ENCODE data around the gene TMEM248.
A peak's percentile ranks its signal among the peaks of the same experiment; 100 is the strongest.
"Not testable (repeated sequence)": the region's sequence is repeated elsewhere in the genome, so short reads cannot be mapped to it uniquely, and the experiment has no call there.

The TMEM248 gene, protein sequence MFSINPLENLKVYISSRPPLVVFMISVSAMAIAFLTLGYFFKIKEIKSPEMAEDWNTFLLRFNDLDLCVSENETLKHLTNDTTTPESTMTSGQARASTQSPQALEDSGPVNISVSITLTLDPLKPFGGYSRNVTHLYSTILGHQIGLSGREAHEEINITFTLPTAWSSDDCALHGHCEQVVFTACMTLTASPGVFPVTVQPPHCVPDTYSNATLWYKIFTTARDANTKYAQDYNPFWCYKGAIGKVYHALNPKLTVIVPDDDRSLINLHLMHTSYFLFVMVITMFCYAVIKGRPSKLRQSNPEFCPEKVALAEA

DNA sequence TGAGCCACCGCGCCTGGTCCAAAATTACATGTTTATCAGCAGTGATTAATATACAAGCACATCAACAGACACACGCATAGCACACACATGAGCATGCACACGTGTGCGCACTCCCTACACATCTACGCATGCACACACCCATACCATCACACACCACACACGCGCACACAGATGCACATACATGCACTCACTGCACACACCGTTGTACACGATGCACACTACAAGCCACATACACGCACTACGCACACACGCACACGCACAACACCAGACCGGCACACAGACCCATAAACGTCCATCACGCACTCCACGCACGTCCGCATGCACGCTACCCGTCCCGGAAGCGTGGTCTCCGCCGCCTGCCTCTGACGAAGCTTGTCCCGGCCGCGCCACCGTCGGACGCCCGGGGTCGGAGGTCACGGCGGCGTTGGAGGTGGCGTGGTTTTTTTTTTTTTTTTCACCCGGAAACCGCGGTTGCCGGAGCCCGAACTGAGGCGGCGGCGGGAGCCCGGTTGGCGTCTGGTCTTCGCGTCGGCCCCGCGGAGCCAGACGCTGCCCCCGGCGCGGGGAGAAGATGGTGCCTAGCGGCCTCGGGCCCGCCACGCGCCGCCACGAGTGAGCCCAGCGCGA lies at the start of gene TMEM248:
Gene TMEM248 (plus strand): TSS at position 457 of the 627 bp plus-strand sequence. CDS start 20,641 bp downstream, outside the sequence.
- DNase-seq = peak; percentile 93

DNA sequence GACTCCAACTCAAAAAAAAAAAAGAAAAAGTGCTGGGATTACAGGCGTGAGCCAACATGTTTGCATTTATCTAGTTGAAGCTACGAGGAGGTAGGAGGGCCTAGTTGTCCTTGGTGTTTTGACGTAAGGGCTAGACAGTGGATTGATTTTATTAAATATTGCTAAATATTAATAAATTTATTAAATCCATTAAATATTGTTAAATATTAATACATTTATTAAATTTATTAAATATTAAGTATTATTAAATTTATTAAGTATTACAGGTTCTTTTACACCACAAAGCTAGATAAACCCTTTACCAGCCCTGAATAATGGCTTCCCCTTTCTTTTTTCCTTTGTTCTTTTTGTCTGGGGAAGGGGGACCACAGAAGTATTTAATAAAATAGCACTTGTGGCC lies 47.5 kb upstream of the TMEM248 start:
- no peak for DNase-seq

DNA sequence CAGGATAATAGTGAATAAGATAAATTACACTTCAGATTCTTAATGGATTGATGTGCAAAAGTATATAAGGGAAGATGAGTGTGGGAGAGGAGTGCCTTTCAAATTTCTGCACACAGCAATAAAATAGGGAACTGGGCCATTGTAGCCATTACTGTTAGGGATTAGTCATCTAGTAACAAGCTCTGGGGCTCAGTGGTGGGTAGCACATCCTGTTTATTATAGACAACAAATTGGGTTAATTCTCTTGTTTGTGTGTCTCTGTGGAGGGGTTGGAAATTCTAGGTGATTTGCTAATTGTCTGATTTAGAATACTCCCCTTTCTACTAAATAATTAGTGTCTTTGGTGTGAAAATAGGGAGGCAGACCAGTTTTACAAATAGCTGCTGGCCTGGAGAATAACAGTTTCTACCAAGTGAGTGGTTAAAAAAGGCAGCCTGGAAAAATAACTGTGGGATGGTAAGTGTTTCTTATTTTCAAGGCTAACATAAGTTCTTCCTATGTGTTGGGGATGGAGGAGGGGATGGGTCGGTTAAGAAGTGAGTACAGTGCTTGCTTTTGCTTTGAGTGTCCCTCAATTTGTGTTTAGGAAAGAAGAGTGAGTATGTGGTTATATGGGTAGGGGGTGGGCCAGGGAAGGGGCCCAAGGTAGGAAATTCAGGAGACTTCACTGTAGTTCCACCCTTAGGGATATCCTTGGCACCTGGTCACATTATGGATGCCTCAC lies 43.3 kb upstream of the TMEM248 start:
- no peak for DNase-seq

DNA sequence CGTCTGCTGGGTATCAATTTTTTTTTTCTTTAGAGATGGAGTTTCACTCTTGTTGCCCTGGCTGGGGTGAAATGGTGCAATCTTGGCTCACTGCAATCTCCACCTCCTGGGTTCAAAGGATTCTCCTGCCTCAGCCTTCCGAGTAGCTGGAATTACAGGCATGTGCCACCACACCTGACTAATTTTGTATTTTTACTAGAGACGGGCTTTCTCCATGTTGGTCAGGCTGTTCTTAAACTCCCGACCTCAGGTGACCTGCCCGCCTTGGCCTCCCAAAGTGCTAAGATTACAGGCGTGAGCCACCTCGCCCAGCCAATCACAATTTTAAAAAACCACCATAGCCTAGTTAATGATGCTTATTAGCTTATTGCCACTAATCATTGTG lies 42.7 kb upstream of the TMEM248 start:
- not testable (repeated sequence) for DNase-seq

DNA sequence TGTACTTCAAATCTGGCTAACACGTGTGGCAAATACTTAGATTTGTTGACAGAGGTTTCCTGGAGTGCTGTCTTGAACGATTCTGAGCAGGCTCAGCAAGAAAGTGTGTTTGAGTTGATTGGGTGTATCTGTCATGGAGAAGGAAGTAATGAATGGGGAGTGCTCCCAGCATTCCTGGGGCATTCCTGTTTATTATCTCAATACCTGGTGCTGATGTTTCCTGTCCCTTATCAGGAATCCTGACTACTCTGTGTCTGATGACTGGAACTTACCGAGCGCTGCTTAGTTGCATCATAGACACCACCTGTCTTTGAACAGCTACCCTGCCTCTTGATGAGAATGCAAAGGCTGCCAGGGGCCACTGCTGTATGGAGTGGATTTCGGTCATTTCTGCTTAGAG lies 41.0 kb upstream of the TMEM248 start:
- no peak for DNase-seq

DNA sequence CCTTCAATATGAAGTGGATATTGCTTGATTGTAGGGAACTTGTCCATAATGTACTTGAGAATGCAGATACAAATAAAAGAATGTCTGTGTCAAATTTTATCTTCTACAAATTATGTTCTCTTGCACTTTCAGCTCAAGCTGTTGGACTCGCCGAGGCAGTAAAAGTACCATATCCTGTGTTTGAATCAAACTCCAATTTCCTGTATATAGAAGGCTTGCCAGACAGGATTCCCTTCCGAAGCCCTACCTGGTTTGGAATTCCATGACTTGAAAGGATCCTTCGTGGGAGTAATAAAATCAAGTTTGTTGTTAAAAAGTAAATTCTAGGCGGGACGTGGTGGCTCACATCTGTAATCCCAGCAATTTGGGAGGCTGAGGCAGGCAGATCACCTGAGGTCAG lies 40.4 kb upstream of the TMEM248 start:
- not testable (repeated sequence) for DNase-seq

DNA sequence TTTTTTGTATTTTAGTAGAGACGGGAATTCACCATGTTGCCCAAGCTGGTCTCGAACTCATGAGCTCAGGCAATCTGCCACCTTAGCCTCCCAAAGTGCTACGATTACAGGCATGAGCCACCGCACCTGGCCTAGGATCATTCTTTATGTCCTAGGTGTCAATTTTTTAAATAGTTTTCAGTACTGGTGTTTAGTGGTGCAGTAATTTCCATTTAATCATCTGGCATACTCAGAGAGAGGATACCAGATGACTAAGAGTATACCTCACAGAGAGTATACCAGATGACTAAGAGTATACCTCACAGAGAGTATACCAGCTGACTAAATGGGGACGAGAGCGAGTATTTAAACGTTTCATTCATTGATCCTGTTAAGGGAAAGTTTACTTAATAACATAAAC lies 37.3 kb upstream of the TMEM248 start:
- no peak for DNase-seq

DNA sequence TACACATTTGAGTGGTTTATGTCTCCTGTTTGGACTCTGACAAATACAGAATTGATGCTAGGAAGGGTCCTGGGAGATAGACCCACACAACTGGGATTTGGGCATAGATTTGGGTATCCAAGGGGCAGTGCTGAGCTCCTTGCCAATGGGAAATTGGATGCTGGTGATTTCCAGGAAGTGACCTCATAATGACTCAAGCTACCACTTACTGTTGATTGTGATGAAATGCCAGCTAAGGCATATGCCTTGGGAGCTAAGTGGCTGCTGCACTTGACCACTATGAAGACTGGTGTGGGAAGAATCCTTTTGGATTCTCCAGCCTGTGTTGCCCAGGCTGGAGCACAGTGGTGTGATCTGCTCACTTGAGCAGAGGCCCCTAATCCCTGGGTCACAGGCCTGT lies 36.5 kb upstream of the TMEM248 start:
- not testable (repeated sequence) for DNase-seq

DNA sequence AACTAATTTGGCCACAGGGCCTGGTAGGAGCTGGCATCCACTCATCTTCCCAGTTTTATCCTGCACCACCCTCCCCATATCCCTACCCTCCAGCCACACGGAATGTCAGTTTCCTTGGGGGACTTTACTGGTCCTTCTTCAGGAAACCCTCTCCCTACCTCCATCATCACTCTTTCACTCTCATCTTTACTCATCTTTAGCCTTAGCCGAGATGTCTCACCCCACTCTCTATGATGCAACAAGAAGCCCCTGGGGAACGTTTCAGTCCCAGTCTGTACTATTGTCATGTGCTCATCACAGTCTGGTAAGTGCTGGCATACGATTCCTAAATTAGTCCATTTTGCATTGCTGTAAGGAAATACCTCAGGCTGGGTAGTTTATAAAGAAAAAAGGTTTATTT lies 34.9 kb upstream of the TMEM248 start:
- no peak for DNase-seq

DNA sequence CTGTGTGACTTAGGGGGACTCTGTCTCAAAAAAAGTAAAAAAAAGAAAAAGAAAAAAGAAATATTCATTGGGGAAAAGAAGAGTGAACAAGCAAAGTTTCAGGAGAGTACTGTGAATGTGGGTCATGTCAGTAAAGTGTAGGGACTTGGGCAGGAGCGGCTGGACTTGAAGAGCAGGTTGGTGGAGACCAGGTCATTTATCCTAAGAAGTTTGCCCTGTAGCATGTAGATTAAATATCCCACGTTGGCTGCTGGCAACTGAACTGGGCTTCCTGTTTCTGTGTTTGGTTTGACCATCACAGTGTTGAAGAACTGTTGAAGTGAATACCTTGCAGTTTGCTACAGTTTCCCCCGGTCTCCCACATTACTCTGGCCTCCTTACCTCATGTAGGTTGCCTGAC lies 32.8 kb upstream of the TMEM248 start:
- DNase-seq = not testable (repeated sequence)

DNA sequence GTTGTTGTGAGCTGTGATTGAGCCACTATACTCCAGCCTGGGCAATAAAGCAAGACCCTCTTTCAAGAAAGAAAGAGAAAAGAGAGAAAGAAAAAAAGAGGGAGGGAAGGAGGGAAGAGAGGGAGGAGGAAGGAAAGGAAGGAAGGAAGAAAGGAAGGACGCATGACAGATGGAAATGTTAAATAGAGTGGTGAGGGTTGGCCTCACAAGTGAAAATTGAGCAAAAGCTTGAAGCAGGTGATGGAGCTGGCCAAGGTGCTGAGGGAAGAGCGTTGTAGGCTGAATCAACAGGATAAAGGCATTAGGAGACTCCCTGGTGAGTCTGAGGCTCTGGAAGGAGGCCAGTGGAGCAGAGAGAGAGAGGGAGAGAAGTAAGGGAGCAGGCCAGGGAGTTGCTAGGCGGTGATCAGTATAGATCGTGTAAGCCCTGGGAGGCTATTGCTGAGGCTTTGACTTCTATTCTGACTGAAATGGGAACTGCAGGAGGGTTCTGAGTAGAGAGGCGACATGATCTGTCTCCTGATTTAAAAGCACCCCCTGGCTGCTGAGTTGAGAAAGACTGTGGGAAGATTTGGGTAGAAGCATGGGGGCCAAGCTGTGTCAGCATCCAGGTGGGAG lies 26.5 kb upstream of the TMEM248 start:
- peak; percentile 48 for DNase-seq

DNA sequence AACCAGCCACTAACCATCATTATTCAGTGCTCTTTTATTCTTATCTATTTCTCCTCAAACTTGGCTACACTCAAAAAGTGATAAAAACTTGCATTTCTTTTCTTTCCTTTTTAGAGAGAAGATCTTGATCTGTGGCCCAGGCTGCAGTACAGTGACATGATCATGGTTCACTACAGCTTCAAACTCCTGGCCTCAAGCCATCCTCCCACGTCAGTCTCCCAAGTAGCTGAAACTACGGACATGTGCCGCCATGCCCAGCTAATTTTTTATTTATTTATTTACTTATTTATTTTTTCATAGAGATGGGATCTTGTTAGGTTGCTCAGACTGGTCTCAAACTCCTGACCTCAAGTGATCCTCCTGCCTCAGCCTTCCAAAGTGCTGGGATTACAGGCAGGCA lies 24.6 kb upstream of the TMEM248 start:
- no peak for DNase-seq

DNA sequence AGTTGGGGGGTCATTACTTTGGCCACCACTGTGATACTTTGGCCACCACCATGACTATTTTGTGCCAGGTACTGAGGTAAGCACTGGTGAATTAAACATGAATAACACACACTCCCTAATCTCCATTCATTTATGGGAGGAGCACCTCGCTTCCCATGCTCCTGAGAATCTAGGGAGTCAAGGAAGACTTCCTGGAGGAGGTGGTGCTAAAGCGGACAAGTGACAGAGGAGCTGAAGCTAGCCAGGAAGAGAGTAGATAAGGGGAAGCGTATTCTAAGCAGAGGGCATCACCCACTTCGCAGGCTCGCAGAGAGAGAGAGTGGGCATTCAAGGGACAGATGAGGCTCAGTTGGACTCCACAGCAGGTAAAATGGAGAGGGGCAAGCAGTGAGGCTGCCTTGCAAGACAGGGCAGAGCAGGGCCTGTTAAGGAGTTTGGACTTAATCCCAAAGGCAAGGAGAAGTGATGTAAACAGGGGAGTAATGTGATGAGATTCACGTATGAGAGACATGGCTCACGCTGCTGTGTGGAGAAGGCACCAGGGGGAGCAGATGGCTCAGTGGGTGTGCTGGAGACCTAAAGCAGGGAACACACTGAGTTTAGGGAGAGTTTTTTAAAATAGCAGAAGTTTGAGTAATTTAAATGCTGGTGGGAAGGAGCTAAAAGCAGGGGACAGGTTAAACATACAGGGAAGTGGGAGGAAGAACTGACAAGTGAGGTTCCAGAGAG lies 21.3 kb upstream of the TMEM248 start:
- DNase-seq = no peak

DNA sequence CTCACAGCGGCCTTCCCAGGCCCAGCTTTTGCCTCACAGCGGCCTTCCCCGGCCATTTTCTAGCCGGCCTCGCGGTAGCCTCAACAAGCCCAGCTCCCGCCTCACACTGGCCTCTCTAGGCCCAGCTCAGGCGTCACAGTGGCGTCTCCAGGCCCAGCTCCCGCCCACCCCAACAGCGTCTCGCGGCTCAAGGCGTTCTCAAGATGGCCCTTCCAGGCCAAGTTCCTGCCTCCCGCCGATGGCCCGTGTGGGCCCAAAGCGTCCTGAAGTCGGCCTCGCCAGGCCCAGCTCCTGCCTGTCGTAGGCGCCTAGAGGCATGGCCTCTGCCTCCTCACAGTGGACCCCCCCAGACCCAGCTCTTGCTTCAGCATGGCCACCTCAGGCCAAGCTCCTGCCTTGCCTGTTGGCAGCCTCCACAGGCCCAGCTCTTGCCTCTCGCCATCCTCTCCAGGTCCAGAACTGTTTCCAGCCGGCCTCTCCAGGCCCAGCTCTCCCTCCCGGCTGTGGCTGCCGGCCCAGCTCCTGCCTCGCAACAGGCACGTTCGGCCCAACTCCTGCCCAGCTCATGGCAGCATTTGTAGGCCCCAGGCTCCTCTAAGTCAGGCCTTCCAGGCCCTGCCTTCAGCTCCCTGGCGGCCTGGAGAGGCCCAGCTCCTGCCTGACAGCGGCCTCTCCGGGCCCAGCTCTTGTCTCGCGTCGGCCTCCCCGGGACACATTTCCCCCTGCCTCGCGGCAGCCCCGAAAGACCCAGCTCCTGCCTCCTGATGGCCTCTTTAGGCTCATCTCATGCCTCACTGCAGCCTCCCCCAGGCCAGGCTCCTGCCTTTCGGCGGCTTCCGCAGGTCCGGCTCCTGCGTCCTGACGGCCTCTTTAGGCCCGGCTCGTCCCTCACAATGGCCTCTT lies 18.8 kb upstream of the TMEM248 start:
- no peak for DNase-seq

DNA sequence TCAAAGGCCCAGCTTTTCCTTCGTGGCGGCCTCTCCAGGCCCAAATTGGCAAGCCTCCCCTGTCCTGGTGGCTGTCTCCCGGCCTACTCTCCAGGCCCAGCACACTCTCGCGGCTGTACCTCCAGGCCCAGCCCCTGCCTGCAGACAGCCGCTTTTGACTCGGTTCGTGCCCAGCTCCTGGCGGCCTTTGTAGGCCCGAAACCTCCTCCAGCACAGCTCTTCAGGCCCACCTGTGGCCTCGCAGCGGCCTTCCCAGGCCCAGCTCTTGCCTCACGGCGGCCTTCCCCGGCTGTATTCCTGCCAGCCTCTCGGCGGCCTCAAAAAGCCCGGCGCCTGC lies 18.2 kb upstream of the TMEM248 start:
- no peak for DNase-seq

DNA sequence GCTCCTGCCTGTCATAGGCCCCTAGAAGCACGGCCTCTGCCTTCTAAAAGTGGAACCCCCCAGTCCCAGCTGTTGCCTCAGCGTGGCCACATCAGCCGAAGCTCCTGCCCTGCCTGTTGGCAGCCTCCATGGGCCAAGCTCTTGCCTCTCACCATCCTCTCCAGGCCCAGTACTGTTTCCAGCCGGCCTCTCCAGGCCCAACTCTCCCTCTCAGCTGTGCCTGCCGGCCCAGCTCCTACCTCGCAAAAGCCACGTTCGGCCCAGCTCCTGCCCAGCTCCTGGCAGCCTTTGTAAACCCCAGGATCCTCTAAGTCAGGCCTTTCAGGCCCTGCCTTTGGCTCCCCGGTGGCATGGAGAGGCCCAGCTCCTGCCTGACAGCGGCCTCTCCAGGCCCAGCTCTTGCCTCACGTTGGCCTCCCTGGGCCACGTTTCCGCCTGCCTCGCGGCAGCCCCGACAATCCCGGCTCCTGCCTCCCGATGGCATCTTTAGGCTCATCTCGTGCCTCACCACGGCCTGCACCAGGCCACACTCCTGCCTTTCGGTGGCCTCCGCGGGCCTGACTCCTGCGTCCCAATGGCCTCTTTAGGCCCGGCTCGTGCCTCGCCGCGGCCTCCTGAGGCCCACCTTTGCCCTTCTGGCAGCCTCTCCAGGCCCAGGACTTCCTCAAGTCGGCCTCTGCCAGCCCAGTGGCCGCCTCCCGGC lies 17.5 kb upstream of the TMEM248 start:
- DNase-seq = no peak

DNA sequence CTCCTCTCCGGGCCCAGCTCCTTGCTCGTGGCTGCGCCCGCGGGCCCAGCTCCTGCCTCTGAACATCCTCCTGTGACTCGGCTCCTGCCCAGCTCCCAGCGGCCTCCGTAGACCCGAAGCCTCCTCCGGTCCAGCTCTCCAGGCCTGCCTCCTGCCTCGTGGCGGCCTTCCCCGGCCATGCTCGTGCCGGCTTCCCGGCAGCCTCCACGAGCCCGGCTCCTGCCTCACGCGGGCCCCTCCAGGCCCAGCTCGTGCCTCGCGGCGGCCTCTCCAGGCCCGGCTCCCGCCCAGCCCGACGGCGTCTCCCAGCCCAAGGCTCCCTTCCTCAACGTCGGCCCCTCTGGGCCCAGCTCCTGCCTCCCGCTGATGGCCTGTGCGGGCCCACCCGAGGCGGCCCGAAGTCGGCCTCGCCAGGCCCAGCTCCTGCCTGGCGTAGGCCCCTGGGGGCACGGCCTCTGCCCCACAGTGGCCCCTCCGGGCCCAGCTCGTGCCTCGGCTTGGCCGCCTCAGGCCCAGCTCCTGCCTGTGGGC lies 16.9 kb upstream of the TMEM248 start:
- no peak for DNase-seq

DNA sequence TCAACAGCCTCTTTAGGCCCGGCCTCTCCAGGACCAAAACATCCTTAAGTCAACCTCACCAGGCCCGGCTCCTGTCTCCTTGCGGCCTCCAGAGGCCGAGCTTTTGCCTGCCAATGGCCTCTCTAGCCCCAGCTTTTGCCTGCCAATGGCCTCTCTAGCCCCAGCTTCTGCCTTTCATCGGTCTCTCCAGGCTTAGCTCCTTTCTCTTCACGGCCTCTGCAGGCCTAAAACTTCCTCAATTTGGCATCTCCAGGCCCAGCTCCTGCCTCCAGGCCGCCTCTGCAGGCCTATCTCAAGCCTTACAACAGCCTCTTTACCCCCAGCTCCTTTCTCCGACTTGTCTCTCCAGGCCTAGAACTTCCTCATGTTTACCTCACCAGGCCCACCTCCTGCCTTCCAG lies 15.7 kb upstream of the TMEM248 start:
- no peak for DNase-seq

DNA sequence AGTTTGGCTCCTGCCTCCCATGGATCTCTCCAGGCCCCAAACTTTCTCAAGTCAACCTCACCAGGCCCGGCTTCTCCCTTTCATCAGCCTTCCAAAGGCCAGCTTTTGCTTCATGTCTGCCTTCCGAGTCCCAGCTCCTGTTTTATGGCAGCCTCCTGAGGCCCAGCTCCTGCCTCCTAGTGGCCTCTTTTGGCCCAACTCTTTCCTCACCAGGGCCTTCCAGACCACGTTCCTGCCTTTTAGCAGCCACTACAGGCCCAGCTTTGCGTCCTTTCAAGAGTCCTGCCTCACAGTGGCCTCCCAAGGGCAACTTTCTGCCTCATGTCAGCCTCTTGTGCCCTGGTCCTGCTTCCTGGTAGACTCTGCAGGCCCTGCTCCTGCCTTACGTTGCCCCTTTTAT lies 15.3 kb upstream of the TMEM248 start:
- no peak for DNase-seq

DNA sequence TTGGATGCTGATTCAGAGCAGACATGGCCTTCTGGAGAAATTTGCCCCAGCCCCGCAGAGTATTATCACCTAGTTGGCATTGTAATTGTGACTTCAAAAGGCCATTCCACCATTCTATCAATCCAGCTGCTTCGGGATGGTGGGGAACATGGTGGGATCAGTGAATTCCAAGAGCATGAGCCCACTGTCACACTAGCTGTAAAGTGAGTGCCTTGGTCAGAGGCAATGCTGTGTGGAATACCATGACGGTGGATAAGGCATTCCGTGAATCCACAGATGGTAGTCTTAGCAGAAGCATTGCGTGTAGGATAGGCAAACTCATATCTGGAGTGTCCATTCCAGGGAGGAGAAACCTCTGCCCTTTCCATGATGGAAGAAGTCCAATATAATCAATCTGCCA lies 13.3 kb upstream of the TMEM248 start:
- DNase-seq = no peak

DNA sequence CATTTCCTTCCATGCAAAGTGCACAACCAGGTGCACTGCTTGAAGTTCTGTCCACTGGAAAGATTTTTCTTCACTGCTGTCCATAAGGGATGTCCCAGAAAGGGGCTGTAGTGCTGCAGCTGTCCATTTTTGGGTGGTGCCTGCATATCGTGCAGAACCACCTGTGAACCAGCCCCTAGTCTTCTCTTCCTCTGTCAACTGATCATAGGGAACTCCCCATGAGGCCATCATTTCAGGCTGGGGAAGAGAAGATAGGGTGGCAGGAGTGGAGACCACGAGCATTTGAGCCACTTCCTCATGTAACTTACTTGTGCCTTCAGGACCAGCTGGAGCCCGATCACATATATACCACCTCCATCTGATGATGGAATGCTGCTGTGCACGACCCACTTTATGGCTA lies 12.4 kb upstream of the TMEM248 start:
- DNase-seq = not testable (repeated sequence)

All from femur (tissue), 1 donor.